ENCODE results near the gene DHRS2. TPM values are rescaled to one million over a fixed set of nuclear protein-coding genes. Genes with fewer than 3 reads are reported as not detected.

DHRS2 gene
- total and polyA plus RNA-seq, 2 of the 13 experiments (the other 11 are each of a cell fraction or from before 2014, with no cell fraction given) = 1,621 to 3,021 TPM

DNA sequence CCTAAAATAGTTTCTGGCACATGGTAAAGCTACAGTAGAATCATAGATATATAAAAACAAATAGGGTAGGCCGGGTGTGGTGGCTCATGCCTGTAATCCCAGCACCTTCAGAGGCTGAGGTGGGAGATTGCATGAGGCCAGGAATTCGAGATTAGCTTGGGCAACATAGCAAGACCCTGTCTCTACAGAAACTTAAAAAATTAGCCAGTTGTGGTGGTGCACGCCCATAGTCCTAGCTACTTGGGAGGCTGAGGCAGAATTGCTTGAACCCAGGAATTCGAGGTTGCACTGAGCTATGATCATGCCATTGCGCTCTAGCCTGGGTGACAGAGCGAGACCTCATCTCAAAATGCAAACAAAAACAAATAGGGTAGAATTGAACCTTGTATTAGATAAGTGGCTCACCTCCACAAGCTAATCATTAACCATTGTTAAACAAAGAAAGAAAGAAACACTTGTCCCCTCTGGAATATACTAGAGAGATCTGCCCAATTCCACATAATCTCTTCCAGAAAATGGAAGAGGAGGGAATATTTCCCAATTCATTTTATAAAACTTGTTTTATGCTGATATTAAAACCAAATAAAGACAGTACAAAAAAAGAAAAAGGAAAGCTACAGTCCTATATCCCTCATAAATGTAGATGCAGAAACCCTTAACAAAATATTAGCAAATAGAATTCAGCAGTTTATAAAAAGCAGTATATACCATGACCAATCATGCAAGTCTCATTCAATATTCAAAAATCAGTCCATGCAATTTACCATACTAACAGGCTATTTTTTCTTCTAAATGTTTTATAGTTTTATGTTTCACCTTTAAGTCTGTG, 22.7 kb upstream of the DHRS2 start (continued):
- TF ChIP-seq TFDP2 (CRISPR knock-in tag; IDR thresholded peaks at IDR 0.05) (peak; percentile 74), ZNF30 (CRISPR knock-in tag; IDR thresholded peaks at IDR 0.05) (no peak), PCBP2 (optimal IDR thresholded peaks at IDR 0.05; ENCODE audit: low read depth, low read length, poor library complexity, severe bottlenecking) (no peak), SRSF1 (optimal IDR thresholded peaks at IDR 0.05; ENCODE audit: low read depth, low read length) (no peak), SALL2 (CRISPR knock-in tag; IDR thresholded peaks at IDR 0.05) (no peak), POLR2A (IDR thresholded peaks at IDR 0.05; ENCODE audit: insufficient read depth in 1 of 2, low read depth in 2 of 2, low read length in 2 of 2) (0 out of 4 replicates have a peak, but pooled peaks have one; percentile 26 to 40), RORA (CRISPR knock-in tag; IDR thresholded peaks at IDR 0.05) (no peak), TFAP4 (IDR thresholded peaks at IDR 0.05; ENCODE audit: borderline replicate concordance, low read depth) (no peak), ZNF652 (CRISPR knock-in tag; IDR thresholded peaks at IDR 0.05; ENCODE audit: borderline replicate concordance, low read depth) (peak; percentile 69; the same call in 1 of the 2 replicates), ZFX (CRISPR knock-in tag; IDR thresholded peaks at IDR 0.05; ENCODE audit: low read depth) (0 out of 2 replicates have a peak, but pooled peaks have one; percentile 23), ZNF839 (CRISPR knock-in tag; IDR thresholded peaks at IDR 0.05; ENCODE audit: borderline replicate concordance) (0 out of 2 replicates have a peak, but pooled peaks have one; percentile 35), ZNF460 (CRISPR knock-in tag; IDR thresholded peaks at IDR 0.05; ENCODE audit: borderline replicate concordance) (no peak), SRF (IDR thresholded peaks at IDR 0.05; ENCODE audit: low read depth, low read length) (0 out of 2 replicates have a peak, but pooled peaks have one; percentile 60), ZSCAN30 (CRISPR knock-in tag; IDR thresholded peaks at IDR 0.05) (no peak), KLF15 (CRISPR knock-in tag; IDR thresholded peaks at IDR 0.05; ENCODE audit: borderline replicate concordance) (no peak), RFXAP (CRISPR knock-in tag; IDR thresholded peaks at IDR 0.05; ENCODE audit: borderline replicate concordance) (no peak; the same call in 1 of the 2 replicates), NFE2 (CRISPR knock-in tag; IDR thresholded peaks at IDR 0.05) (no peak), ZBTB21 (CRISPR knock-in tag; IDR thresholded peaks at IDR 0.05) (peak; percentile 31; the same call in 1 of the 2 replicates), ARHGAP35 (CRISPR knock-in tag; IDR thresholded peaks at IDR 0.05; ENCODE audit: borderline replicate concordance) (no peak), LBX2 (CRISPR knock-in tag; IDR thresholded peaks at IDR 0.05; ENCODE audit: borderline replicate concordance) (no peak), XBP1 (CRISPR knock-in tag; IDR thresholded peaks at IDR 0.05) (peak; percentile 80; the same call in 1 of the 2 replicates), ZNF484 (CRISPR knock-in tag; IDR thresholded peaks at IDR 0.05; ENCODE audit: borderline replicate concordance, low read depth) (no peak), KLF11 (CRISPR knock-in tag; IDR thresholded peaks at IDR 0.05) (no peak), ZNF619 (CRISPR knock-in tag; IDR thresholded peaks at IDR 0.05) (0 out of 2 replicates have a peak, but pooled peaks have one; percentile 69)

Measured in HepG2 (cell line).